Mucosa of stomach (tissue), 1 donor: Measurements from ENCODE around the gene RUNX3.

Experiments used
- H3K27me3 ChIP-seq: one replicate; pipeline ENCODE4 v1.7.0; 2013; ENCODE audit warnings: mild to moderate bottlenecking, low read length; ENCODE audit not compliant: control insufficient read depth, insufficient read depth
- H3K36me3 ChIP-seq: one replicate; pipeline ENCODE4 v1.7.0; 2013; ENCODE audit warnings: low read length; ENCODE audit not compliant: control insufficient read depth, insufficient read depth
- H3K4me1 ChIP-seq: one replicate; pipeline ENCODE4 v1.7.0; 2013; ENCODE audit warnings: mild to moderate bottlenecking, low read length; ENCODE audit not compliant: control insufficient read depth, insufficient read depth
- H3K4me3 ChIP-seq: one replicate; pipeline ENCODE4 v1.7.0; 2013; ENCODE audit warnings: low read length
- H3K9ac ChIP-seq: one replicate; pipeline ENCODE4 v1.7.0; 2013; ENCODE audit warnings: mild to moderate bottlenecking, low read length, moderate library complexity
- H3K9me3 ChIP-seq: one replicate; pipeline ENCODE4 v1.7.0; 2013; ENCODE audit warnings: mild to moderate bottlenecking, low read length, moderate library complexity; ENCODE audit not compliant: control insufficient read depth
- donor health status: Pancreatic carcinoma.

RUNX3 gene

DNA sequence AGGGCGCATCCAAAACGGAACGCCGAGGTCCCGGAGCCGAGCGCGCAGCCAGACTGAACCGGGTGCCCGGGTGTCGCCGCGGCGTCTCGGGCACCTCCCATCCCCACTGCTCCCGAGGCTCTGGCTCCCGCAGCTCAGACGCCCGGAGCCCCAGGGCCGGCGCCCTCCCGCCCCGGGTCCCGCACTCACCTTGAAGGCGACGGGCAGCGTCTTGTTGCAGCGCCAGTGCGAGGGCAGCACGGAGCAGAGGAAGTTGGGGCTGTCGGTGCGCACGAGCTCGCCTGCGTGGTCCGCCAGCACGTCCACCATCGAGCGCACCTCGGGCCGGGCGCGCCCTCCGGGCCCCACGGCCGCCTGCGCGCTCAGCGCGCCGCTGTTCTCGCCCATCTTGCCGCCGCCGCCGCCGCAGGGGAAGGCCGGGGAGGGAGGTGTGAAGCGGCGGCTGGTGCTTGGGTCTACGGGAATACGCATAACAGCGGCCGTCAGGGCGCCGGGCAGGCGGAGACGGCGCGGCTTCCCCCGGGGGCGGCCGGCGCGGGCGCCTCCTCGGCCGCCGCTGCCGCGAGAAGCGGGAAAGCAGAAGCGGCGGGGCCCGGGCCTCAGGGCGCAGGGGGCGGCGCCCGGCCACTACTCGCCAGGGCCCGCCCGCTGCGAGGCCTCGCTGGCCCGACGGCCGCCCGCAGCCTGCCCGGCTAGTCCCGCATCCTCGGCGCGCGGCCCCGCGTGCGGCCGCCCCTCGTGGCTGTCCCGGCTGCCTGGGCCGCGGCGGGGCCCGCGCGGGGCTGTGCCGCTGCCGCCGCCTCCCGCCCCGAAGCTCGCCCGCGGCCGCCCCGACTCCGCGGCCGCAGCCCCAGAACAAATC is 447 bp downstream of the RUNX3 start:
- H3K4me1 ChIP-seq, result peaks cover 31% of the 10 kb centered on the region

GRCh38 chr1:24928689-24929397 is 1.2 kb downstream of the RUNX3 start:
- H3K9me3 ChIP-seq, result no peaks in the 10 kb centered on the region
- peak overlapping the region; percentile 53 for H3K9ac ChIP-seq
- H3K27me3 ChIP-seq, result peaks cover 86% of the 10 kb centered on the region
- H3K4me1 ChIP-seq, result peaks cover 31% of the 10 kb centered on the region
- H3K4me3 ChIP-seq, result no peak overlapping the region
- no peaks in the 10 kb centered on the region for H3K36me3 ChIP-seq

More for the DNA sequence above, 447 bp downstream of the RUNX3 start:
- peak overlapping the region; percentile 53 for H3K9ac ChIP-seq
- H3K27me3 ChIP-seq, result peaks cover 94% of the 10 kb centered on the region
- no peak overlapping the region for H3K4me3 ChIP-seq
- no peaks in the 10 kb centered on the region for H3K9me3 ChIP-seq
- no peaks in the 10 kb centered on the region for H3K36me3 ChIP-seq

GRCh38 chr1:24927988-24928688 is 1.9 kb downstream of the RUNX3 start:
- no peak overlapping the region for H3K9ac ChIP-seq
- peaks cover 31% of the 10 kb centered on the region for H3K4me1 ChIP-seq

GRCh38 chr1:24927473-24927872 is 2.6 kb downstream of the RUNX3 start:
- peaks cover 26% of the 10 kb centered on the region for H3K4me1 ChIP-seq
- H3K4me3 ChIP-seq, result no peak overlapping the region
- H3K9me3 ChIP-seq, result no peaks in the 10 kb centered on the region
- no peak overlapping the region for H3K9ac ChIP-seq
- no peaks in the 10 kb centered on the region for H3K36me3 ChIP-seq
- H3K27me3 ChIP-seq, result peaks cover 80% of the 10 kb centered on the region

More at GRCh38 chr1:24927988-24928688, 1.9 kb downstream of the RUNX3 start:
- Histone ChIP-seq H3K36me3 (no peaks in the 10 kb centered on the region), H3K4me3 (no peak overlapping the region), H3K9me3 (no peaks in the 10 kb centered on the region), H3K27me3 (peaks cover 85% of the 10 kb centered on the region)

DNA sequence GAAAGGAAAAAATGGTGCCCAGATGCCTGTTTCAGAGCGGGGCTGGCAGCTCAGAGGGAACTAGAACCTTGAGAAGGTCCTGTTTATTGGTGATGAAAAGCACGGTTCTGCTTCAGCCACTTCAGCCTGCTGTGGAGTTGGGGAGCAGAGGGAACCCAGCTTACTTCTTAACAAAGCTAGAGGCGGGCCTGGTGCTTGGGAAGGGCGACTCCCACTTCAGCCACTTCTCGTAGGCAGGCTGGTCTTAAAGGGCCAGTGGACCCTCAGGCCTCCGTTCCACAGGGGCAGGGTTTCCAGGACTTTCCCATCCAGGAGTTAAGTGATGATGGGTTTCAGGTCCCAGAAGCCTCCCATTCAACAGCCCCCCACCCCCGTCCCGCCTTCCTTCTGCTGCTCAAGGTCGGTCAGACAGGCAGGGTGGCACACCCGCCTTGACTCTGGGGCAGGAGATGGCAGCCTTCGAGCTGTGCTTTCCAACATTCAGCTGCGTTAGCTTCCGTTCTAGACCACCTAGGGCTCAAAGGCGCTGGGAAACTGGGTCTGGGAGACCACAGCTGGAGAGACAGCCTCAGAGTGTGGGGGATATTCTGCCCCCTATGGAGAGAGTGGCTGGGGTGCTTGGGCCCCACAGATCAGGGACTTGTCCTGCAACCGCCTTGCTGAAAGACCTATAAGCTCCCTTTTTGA is 3.4 kb downstream of the RUNX3 start:
- Histone ChIP-seq H3K4me1 (peaks cover 24% of the 10 kb centered on the region), H3K4me3 (no peak overlapping the region), H3K9me3 (no peaks in the 10 kb centered on the region), H3K27me3 (peaks cover 74% of the 10 kb centered on the region), H3K36me3 (no peaks in the 10 kb centered on the region), H3K9ac (no peak overlapping the region)

DNA sequence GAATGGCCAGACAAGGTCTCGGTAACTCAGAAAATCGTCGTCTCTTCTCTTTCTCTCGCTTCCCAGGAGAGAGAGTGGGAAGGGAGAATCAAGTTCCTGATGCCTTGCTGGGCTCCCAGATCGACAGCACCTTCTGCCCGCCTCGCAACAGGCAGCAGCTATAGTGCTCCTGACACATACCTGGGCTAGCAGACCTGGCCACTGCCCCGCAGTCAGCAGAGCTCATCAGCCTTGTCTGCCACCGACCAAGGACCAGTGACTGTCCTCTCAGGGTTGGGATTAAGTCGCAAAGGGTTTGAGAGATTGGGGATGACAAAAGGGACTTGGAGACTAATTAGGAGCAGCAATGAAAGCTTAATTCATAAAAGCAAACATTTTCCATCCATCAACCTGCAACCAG is 4.1 kb downstream of the RUNX3 start:
- no peak overlapping the region for H3K9ac ChIP-seq

GRCh38 chr1:24925082-24925779 is 4.8 kb downstream of the RUNX3 start:
- Histone ChIP-seq H3K4me1 (peaks cover 17% of the 10 kb centered on the region), H3K36me3 (no peaks in the 10 kb centered on the region), H3K4me3 (no peak overlapping the region), H3K9me3 (no peaks in the 10 kb centered on the region), H3K27me3 (peaks cover 62% of the 10 kb centered on the region), H3K9ac (no peak overlapping the region)

More for the DNA sequence above, 4.1 kb downstream of the RUNX3 start:
- H3K4me1 ChIP-seq, result peaks cover 24% of the 10 kb centered on the region
- H3K27me3 ChIP-seq, result peaks cover 69% of the 10 kb centered on the region
- H3K9me3 ChIP-seq, result no peaks in the 10 kb centered on the region
- no peaks in the 10 kb centered on the region for H3K36me3 ChIP-seq
- H3K4me3 ChIP-seq, result no peak overlapping the region

- Histone ChIP-seq H3K4me1 (peaks cover 11% of the 10 kb centered on the region), H3K27me3 (peaks cover 53% of the 10 kb centered on the region), H3K9me3 (no peaks in the 10 kb centered on the region), H3K4me3 (no peak overlapping the region), H3K36me3 (no peaks in the 10 kb centered on the region), H3K9ac (no peak overlapping the region)
These were observed 6.5 kb downstream of the RUNX3 start for GRCh38 chr1:24923485-24924113.

- H3K9ac ChIP-seq, result no peak overlapping the region
These were observed 8.0 kb downstream of the RUNX3 start for GRCh38 chr1:24921938-24922662.

GRCh38 chr1:24921412-24921811 is 8.7 kb downstream of the RUNX3 start:
- Histone ChIP-seq H3K4me3 (no peak overlapping the region), H3K9me3 (no peaks in the 10 kb centered on the region), H3K27me3 (peaks cover 32% of the 10 kb centered on the region), H3K9ac (no peak overlapping the region), H3K4me1 (peaks cover 1% of the 10 kb centered on the region), H3K36me3 (no peaks in the 10 kb centered on the region)

More at GRCh38 chr1:24921938-24922662, 8.0 kb downstream of the RUNX3 start:
- H3K27me3 ChIP-seq, result peaks cover 39% of the 10 kb centered on the region
- no peaks in the 10 kb centered on the region for H3K9me3 ChIP-seq
- no peak overlapping the region for H3K4me3 ChIP-seq
- no peaks in the 10 kb centered on the region for H3K36me3 ChIP-seq
- H3K4me1 ChIP-seq, result peaks cover 8% of the 10 kb centered on the region
